ENCODE data around the gene GPSM1. TPM values are rescaled to one million over a fixed set of nuclear protein-coding genes. Genes with fewer than 3 reads are reported as not detected.
A peak's percentile ranks its signal among the peaks of the same experiment; 100 is the strongest.
"Not testable (repeated sequence)": the region's sequence is repeated elsewhere in the genome, so short reads cannot be mapped to it uniquely, and the experiment has no call there.

GPSM1 gene
- polyA plus RNA-seq, 10 donors: 15.9 to 30.8 (median 21.0) TPM

DNA sequence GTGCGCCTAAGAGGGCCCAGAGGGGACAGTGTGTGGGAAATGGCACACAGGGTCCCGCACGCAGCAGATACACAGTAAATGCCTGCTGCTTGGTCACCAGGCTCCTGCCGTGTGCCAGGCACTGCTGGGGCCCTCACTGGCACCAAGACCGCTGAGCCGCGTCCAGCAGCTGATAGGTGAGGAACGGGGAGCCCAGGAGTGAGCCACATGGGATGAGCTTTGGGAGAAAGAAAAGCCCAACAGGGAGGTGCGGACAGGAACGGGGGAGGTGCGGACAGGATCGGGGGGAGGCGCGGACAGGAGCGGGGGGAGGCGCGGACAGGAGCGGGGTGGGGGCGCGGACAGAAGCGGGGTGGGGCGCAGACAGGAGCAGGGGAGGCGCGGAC, 16.5 kb downstream of the GPSM1 start:
- no peak for DNase-seq

DNA sequence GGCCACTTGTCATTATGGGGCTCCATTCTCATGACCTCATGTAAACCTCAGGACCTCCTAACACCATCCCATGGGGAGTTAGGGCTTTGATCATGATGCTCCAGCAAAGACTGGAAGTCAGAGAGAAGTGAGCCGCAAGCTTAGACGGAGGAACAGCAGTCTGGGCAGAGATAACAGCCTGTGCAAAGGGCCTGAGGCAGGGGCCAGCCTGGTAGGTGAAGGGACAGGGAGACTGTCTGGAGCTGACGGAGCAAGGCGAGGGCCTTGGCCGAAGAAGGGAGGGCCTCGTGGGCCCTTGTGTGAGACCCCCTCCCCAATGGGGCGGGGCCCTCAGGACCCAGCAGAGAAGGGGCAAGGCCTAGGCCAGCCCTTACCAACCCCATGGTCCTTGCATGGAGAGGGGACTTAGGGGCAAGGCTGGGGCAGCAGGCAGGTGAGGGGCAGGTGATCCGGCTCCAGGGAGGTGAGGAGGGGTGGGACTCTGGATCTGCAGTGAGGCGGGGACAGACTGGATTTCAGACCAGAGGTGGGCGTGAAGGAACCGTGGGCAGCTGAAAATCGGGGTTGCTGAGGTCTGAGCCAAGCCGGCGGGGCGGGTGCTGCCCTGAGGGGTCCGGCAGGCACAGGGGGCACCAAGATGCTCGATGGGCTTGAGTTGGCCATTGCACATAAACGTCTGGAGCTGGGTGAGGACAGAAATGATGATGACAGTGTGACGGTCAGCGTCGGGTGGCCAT, 17.4 kb downstream of the GPSM1 start:
- DNase-seq: no peak

DNA sequence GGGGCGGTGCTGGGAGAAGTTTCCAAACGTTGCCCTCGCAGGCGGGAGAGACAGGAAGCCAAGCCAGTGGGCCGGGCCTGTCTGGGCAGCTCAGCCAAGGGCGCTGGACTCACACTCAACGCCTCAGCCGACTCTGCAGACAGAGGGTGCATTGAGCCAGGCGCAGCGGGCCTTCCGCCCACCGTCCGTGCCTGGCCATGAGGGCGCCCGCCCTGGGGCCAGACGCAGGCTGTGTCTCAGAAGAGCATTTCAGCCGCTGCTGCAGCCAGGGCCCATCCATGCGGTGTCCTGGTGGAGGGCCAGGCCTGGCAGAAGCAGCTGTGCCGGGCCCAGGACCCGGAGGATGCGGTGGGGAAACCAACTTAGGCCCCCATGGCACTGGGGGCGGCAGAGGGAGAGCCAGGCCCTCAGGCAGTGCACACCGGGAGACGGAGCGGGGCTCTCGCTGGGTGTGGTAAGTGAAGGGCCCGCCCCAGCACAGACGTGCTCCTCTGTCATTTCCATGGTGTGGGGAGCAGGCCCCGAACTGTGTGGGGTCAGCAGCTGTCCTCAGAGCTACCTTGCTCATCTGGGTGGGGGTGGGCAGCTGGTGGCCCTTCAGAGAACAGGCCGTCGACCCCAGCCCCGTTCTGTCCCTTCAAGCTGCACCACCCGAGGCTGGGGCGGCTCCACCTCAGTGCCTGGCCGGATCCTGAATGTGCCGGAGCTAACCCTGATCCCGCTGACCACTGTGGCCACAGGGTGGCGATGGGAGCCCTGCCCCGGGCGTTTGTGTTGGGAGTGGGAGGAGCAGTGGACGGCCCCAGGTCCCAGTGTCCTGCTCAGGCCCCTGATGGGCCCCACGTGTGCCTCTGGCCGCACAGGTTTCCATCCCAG, 18.2 kb downstream of the GPSM1 start:
- peak in 1 of 3 donors; percentile 73 for DNase-seq

DNA sequence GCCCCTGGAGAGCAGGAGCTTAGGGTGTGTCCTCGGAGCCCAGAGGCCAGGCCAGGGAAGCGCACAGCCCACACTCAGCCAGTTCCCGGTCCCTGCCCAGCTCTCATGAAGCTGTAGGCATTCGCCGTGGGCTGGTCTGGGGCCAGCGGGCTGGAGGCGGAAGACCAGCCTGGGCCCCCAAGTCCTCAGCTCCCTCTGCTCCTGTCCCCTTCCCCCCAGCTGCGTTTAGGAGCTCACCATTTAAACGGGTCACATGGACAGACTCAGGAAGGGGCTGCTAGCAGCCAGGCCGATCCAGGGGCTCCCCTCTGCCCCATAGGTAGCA, 18.8 kb downstream of the GPSM1 start:
- no peak for DNase-seq

DNA sequence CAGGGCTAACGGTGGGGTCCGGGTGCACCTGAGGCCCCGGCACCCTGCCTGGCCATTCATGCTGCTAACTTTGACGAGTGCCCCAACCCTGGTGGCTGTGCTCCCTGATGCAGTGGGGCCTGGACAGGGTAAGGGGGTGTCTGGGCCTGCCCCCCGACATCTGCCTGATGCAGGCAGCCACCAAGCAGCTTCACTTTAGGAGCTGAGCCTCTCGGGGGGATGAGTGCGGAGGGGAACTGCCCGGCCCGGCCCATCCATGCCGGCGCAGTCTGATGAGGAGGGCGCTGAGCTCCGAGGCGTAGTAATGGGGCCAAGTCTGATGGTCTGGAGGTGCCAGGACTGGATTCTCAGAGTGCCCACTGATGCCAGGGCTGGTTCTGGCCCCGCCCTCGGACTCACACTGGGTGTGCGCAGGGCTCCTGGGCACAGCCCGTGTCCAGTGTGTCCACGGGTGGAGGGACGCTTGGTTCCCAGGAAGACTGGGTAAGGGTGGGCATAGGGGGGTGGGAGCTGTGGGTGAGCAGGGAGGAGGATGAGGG, 19.7 kb downstream of the GPSM1 start:
- no peak for DNase-seq

DNA sequence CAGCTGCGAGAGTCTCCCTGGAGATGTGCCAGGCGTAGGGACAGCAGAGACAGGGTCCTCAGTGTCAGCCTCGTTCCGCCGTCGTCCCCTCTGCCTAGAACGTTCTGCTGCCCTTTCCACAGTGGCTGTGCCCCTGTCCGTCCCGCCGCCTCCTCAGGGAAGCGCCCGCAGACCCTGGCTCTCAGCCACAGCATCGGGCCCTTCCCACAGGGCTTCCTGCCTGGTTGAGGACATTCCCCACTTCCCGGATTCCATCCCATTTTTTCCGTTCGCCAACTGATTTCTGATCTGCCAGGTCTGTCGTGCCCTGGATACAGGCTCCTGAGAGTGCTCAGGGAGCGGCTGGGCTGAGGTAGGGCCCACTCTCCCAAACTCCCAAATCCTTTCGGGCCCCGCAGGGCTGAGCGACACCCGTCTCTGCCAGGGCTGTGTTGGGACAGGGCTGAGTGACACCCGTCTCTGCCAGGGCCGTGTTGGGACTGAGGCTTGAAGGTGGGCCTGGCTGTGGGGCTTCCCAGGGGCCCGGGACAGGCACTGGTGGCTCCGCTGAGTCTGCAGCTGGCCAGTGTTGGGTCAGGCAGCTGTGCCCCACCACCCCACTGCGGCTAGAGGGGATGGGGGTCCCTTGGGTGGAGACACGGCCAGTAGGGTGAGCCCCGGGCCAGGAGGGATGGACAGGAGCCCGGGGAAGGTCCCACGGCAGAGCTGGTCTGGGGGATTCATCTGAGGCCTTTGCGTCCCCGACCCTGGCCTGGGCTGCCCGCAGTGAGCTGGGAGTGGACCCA, 20.3 kb downstream of the GPSM1 start:
- DNase-seq: no peak

DNA sequence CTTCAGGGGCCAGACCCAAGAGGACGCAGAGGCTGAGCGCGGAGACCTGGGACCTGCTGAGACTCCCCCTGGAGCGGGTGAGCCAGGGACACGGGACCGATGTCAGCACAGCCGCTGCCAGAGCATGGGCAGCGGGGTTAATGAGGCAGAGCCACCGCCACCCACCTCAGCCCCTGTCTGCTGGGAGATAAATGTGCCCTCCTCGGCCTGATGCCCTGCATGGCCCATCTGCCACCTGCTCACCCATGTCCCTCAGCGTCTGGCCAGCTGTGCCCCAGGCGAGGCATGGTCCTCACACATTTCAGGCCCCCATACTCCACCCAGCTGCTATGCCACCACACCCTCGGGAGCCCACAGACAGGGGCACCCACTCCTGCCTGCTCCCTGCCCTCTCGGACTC, 21.4 kb downstream of the GPSM1 start:
- DNase-seq: no peak

DNA sequence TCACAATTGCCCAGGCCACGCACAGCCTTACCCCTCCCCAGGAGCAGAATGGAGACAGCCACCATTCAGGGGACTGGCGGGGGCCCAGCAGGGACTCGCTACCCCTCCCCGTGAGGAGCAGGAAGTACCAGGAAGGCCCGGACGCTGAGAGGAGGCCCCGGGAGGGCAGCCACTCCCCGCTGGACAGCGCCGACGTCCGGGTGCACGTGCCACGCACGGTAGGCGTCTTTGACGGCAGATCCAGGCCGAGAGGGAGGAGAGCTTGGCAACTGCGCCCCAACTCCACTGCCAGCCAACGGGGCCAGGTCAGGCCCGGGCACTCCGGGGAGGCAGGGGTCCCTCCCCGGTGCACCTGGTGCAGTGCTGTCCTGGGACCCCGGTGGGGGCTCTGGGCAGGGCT, 22.2 kb downstream of the GPSM1 start:
- DNase-seq: no peak

DNA sequence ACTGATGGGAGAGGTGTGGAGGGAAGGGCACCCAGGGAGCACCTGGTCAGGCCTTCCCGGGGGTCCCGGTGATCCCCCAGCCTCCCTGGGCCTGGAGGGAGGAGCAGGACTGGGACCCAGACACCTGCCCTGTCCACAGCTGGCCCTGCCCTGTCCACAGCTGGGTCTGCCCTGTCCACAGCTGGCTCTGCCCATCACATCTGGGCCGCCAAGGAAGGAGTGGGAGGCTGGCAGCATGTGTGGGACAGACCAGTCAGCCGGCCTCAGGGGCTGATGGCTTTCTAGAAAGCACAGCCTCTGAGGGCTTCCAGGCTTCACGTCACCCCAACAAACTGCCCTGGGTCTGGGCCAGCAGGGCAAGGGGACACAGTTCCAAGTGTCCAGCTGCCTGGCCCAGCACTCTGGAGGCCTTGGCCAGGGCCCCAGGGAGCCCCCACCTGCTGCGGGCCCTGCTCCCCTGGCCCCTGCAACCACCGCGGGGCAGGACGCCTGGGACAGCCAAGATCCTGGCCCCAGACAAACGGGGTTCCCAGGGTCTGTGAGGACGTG, 24.0 kb downstream of the GPSM1 start:
- DNase-seq: no peak

DNA sequence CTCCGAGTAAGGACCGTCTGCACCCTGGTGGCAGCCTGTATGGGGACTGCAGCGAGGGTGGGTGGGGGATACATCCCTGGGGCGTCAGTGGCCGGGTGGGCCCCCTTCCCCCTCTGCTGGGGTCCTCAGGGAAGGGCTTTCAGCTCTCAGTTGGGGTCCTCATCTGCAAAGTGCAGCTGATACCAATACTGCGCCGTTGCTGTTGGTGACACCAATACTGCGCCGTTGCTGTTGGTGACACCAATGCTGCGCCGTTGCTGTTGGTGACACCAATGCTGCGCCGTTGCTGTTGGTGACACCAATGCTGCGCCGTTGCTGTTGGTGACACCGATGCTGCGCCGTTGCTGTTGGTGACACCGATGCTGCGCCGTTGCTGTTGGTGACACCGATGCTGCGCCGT, 24.5 kb downstream of the GPSM1 start:
- DNase-seq: not testable (repeated sequence)

DNA sequence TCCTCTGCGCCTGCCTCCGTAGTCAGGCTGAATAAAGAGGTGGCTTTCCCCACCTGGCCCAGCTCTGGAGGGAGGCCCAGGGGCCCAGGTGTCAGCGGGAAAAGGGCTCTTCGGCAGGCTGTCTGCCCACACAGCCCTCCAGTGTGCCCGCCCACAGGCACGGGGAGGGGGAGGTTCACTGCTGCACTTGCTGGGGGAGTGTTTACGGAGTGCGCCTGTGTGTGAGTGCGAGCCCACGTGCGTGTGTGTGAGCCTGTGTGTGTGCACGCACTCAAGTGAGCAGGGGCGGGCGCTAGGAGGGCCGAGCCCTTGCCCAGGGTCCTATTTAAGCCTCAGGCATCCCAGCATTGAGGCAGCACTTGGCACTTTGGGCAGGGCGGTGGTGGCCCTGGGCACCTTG, 25.3 kb downstream of the GPSM1 start:
- no peak for DNase-seq

DNA sequence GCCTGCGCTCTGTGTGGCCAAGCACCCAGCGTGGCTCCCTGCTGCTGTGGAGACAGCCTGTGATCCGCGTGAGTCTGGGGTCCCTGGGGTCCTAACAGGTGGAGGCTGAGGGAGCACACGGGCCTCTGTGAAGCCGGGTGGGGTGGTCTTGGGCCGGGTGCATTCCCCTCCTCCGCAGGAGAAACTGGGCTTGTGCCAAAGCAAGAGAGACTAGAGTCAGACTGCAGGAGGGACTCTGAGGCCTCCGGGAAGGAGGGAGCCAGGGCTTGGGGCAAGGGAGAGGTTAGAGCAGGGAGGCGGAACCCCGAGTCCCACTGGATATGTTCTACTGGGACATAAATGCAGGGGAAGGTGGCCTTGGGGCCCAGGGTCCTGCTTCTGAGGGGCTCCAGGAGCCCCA, 25.7 kb downstream of the GPSM1 start:
- no peak for DNase-seq

DNA sequence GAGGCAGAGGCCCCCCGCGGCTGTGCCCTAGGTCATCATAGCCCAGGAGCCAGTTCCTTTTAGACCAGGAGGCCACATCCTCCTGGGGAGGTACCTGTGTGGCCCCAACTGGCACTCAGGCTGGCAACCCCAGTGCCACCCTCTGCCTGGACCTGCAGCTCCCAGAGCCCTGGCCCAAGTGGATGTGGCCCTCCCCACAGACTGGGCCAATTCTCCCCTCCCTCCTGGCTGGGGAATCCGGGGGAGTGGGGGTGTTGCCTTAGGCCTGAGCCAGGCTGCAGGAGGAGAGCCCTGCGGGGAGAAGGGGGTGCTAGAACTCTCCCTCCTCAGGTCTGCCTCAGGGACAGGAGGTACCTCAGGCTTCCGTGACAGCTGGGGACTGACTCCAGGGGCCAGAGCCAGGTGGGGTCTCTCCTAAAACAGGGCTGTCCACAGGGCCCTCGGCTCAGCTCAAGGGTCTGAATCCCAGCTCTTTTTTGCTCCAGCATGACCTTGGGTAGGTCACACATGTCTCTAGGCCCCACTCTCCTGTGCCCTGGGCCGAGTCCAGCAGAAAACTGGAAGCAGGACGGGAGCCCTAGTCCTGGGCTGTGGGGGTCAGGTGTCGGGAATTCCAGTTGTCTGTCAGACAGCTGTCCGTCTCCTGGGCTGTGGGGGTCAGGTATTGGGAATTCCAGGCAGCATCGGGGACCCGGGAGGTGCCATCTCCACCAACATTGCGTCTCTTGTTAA, 26.6 kb downstream of the GPSM1 start:
- no peak for DNase-seq

DNA sequence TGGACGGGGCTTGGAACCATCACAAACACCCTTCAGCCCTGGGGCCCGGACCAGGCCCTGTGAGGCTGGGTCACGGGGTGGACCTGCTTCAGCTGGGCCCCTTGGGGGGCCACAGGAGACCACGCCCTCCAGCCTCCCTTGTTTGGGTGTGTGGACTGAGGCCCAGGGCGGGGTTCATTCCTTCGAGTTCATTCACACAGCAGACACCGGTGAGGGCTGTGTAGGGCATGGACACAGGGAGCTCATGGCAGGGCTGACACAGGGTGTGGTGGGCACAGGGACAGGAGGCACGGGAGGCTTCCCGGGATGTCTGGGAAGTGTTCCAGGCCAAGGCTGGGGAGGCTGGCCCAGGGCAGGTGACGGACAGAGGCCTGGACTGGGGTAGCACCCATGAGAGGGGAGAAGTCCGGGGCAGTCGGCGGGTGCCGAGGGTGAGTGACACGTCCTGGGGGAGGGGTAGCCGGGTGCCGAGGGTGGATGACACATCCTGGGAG, 27.3 kb downstream of the GPSM1 start:
- peak in 1 of 3 donors; percentile 58 for DNase-seq

DNA sequence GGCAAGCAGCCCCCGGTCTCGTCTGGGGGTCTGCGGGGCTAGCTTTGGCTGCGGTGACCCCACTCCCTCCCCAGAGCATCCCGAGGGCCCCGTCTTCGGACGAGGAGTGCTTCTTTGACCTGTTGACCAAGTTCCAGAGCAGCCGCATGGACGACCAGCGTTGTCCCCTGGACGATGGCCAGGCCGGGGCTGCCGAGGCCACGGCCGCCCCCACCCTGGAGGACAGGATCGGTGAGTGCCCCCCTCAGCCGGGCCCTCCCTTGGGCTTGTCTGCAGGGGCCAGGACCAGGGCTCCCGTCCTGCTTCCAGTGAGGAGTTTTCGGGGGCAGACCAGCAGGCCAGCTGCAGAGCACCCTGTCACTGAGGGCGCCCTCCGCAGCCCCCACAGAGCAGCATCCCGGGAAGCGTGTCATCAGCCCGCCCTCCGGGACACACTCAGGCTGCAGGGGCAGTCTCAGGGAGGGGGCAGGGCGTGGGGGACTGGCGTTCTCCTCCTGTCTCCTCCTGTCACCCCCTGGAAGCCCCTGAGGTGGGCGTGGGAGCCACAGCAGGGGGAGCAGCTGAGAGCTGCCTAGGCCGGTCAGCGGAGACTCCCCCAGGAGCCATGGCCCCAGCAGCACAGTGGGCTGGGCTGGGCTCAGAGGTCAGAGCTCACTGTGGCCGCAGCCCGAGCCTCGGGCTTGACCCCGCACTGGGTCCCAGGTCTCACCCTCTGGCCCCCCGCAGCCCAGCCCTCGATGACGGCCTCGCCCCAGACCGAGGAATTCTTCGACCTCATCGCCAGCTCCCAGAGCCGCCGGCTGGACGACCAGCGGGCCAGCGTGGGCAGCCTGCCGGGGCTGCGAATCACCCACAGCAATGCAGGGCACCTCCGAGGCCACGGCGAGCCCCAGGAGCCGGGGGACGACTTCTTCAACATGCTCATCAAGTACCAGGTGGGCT, 28.5 kb downstream of the GPSM1 start:
- DNase-seq: no peak

DNA sequence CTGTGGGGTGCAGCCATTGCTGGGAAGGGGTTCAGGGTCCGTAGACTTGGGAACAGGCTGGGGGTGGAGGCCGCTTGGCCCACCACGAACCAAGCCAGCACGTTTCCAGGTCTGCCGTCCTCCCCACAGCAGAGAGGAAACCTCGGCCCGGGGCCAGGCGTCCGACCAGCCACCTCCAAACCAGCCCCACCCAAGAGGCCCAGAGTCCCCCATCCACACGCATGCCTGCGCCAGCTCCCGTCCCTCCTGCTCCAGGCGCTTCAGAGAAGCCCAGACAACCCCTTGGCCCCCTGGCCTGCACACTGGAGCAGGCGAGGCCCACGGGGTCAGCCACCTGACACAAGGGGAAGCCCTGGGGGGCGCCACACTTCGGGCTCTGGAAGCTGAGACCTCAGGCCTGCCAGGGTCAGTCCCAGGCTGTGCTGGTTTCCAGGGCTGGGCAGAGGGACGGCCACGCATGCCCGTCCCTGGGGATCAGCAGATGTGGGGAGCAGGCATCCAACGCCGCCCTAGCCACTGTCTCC, 29.9 kb downstream of the GPSM1 start:
- no peak for DNase-seq

DNA sequence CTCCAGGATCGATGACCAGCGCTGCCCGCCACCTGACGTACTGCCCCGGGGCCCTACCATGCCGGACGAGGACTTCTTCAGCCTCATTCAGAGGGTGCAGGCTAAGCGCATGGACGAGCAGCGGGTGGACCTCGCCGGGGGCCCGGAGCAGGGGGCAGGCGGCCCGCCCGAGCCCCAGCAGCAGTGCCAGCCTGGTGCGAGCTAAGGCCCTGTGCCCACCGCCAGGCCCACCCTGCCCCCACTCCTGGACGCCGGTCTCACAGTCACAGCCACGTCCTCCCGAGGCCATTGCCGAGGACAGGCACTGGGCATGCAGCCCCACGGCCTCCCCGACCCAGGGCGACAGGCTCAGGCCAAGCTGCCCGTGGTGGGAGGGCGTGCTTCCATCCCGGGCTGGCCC, 30.7 kb downstream of the GPSM1 start:
- no peak for DNase-seq

DNA sequence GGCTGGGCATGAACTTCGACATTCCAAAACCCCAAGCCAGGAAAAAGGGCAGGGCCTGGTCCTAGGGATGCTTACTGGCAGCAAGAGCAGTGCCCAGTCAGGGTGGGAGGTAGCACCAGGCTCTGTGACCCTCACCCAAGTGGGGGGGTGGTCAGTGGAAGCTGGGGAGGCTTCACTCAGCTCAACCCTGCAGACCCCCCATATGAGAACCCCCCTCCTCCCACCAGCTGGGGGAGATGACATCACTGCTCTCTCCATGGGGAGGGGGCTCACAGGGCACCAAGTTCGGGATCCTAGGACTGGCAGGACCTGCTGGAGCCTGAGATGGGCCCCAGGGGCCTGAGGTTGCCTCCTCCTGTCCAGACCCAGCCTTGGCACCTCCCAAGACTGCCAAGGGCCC, 31.5 kb downstream of the GPSM1 start:
- no peak for DNase-seq
